NB4 (cell line): ENCODE data around the gene TM4SF18.
A peak's percentile ranks its signal among the peaks of the same experiment; 100 is the strongest.

Experiments
- CTCF ChIP-seq: IDR thresholded peaks from one replicate; pipeline ENCODE4 v1.5.1; 2012; ENCODE audit warnings: low read depth, low read length
- MYC ChIP-seq: IDR thresholded peaks from 2 replicates; pipeline ENCODE4 v1.6.1; 2011; ENCODE audit warnings: low read depth, low read length
- POLR2A ChIP-seq: IDR thresholded peaks from 2 replicates; pipeline ENCODE4 v1.6.1; 2011; ENCODE audit warnings: mild to moderate bottlenecking; ENCODE audit not compliant: insufficient read length; ENCODE audit errors: extremely low read depth
- TF ChIP-seq, protein P1 (sequence below): IDR thresholded peaks from 2 replicates; pipeline ENCODE4 v1.6.1; 2011; ENCODE audit warnings: low read depth, low read length

GRCh38 chr3:149277331-149277813 lies 56.1 kb downstream of the TM4SF18 start:
- TF ChIP-seq, protein P1, sequence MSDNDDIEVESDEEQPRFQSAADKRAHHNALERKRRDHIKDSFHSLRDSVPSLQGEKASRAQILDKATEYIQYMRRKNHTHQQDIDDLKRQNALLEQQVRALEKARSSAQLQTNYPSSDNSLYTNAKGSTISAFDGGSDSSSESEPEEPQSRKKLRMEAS = peak; percentile 71
- TF ChIP-seq CTCF (no peak), POLR2A (no peak), MYC (peak; percentile 70; the same call in 1 of the 2 replicates)
